ACC112 (cell line): Measurements from ENCODE around the gene TBC1D13.
"Not testable (repeated sequence)": the region's sequence is repeated elsewhere in the genome, so short reads cannot be mapped to it uniquely, and the experiment has no call there.

Experiments
- H2AFZ ChIP-seq: fragments of 200-600 bp; sonication (generic); one replicate; pipeline ENCODE4 v1.6.0; 2017; ENCODE audit warnings: antibody characterized with exemption, low read length; ENCODE audit not compliant: unreplicated experiment
- H3K27ac ChIP-seq: fragments of 200-600 bp; sonication (generic); 2 replicates; pipeline ENCODE4 v1.5.1; 2014; ENCODE audit warnings: low read depth, mild to moderate bottlenecking, antibody characterized with exemption, low read length, moderate library complexity
- H3K27me3 ChIP-seq: fragments of 200-600 bp; sonication (generic); 2 replicates; pipeline ENCODE4 v1.6.1; 2014; ENCODE audit warnings: mild to moderate bottlenecking, antibody characterized with exemption, low read length, moderate library complexity, mixed read lengths; ENCODE audit not compliant: insufficient read depth
- H3K36me3 ChIP-seq: fragments of 200-600 bp; sonication (generic); 2 replicates; pipeline ENCODE4 v1.6.1; 2016; ENCODE audit warnings: mild to moderate bottlenecking, antibody characterized with exemption, low read length, moderate library complexity, mixed read lengths; ENCODE audit not compliant: insufficient read depth
- H3K4me1 ChIP-seq: fragments of 200-600 bp; sonication (generic); one replicate; pipeline ENCODE4 v1.6.1; 2016; ENCODE audit warnings: low read length, mixed read lengths; ENCODE audit not compliant: insufficient read depth, unreplicated experiment, control insufficient read depth
- H3K4me3 ChIP-seq: fragments of 200-600 bp; sonication (generic); 2 replicates; pipeline ENCODE4 v1.5.1; 2014; ENCODE audit warnings: mild to moderate bottlenecking, low read depth, low read length
- H3K79me2 ChIP-seq: fragments of 200-600 bp; sonication (generic); one replicate; pipeline ENCODE4 v1.6.0; 2016; ENCODE audit warnings: low read length; ENCODE audit not compliant: control insufficient read depth, unreplicated experiment, insufficient read depth

The TBC1D13 gene

GRCh38 chr9:128833696-128834095, 46.6 kb downstream of the TBC1D13 start:
- no peaks in the 10 kb centered on the region for H3K27me3 ChIP-seq
- H3K79me2 ChIP-seq: peaks cover 6% of the 10 kb centered on the region
- no peak overlapping the region for H3K27ac ChIP-seq
- H2AFZ ChIP-seq: no peak overlapping the region
- H3K4me1 ChIP-seq: peaks cover 4% of the 10 kb centered on the region
- no peak overlapping the region for H3K4me3 ChIP-seq
- no peaks in the 10 kb centered on the region for H3K36me3 ChIP-seq

GRCh38 chr9:128835246-128836210, 48.5 kb downstream of the TBC1D13 start:
- H3K27me3 ChIP-seq: no peaks in the 10 kb centered on the region
- H3K36me3 ChIP-seq: no peaks in the 10 kb centered on the region
- no peak overlapping the region for H3K4me3 ChIP-seq
- H3K79me2 ChIP-seq: no peaks in the 10 kb centered on the region
- no peak overlapping the region for H2AFZ ChIP-seq
- H3K27ac ChIP-seq: no peak overlapping the region
- H3K4me1 ChIP-seq: peaks cover 2% of the 10 kb centered on the region

GRCh38 chr9:128836509-128837145, 49.6 kb downstream of the TBC1D13 start:
- no peak overlapping the region for H3K4me3 ChIP-seq
- peaks cover 2% of the 10 kb centered on the region for H3K4me1 ChIP-seq
- H3K27ac ChIP-seq: no peak overlapping the region
- no peaks in the 10 kb centered on the region for H3K36me3 ChIP-seq
- H2AFZ ChIP-seq: no peak overlapping the region
- no peaks in the 10 kb centered on the region for H3K79me2 ChIP-seq
- H3K27me3 ChIP-seq: no peaks in the 10 kb centered on the region

- Histone ChIP-seq H3K27me3 (no peaks in the 10 kb centered on the region), H3K79me2 (no peaks in the 10 kb centered on the region), H2AFZ (no peak overlapping the region), H3K4me1 (peaks cover 2% of the 10 kb centered on the region), H3K27ac (no peak overlapping the region), H3K4me3 (no peak overlapping the region), H3K36me3 (no peaks in the 10 kb centered on the region)
Measured at GRCh38 chr9:128838338-128838737, 51.3 kb downstream of the TBC1D13 start.

- Histone ChIP-seq H3K27ac (no peak overlapping the region), H2AFZ (no peak overlapping the region), H3K79me2 (no peaks in the 10 kb centered on the region), H3K27me3 (no peaks in the 10 kb centered on the region), H3K36me3 (no peaks in the 10 kb centered on the region), H3K4me1 (no peaks in the 10 kb centered on the region), H3K4me3 (no peak overlapping the region)
Measured at GRCh38 chr9:128840524-128840923, 53.5 kb downstream of the TBC1D13 start.

GRCh38 chr9:128841694-128842492, 54.8 kb downstream of the TBC1D13 start:
- Histone ChIP-seq H3K27ac (no peak overlapping the region), H3K27me3 (no peaks in the 10 kb centered on the region), H2AFZ (no peak overlapping the region), H3K4me3 (no peak overlapping the region), H3K36me3 (no peaks in the 10 kb centered on the region), H3K79me2 (no peaks in the 10 kb centered on the region), H3K4me1 (no peaks in the 10 kb centered on the region)

- H3K4me1 ChIP-seq, H3K27ac ChIP-seq, H3K27me3 ChIP-seq, H3K4me3 ChIP-seq, H2AFZ ChIP-seq, H3K79me2 ChIP-seq, H3K36me3 ChIP-seq: not testable (repeated sequence)
Measured at GRCh38 chr9:128843171-128843570, 56.1 kb downstream of the TBC1D13 start.

- no peaks in the 10 kb centered on the region for H3K4me1 ChIP-seq
- no peak overlapping the region for H2AFZ ChIP-seq
- H3K27ac ChIP-seq: no peak overlapping the region
Measured at GRCh38 chr9:128845186-128845931, 58.3 kb downstream of the TBC1D13 start.

GRCh38 chr9:128846680-128847030, 59.6 kb downstream of the TBC1D13 start:
- H3K27ac ChIP-seq: no peak overlapping the region

More at GRCh38 chr9:128845186-128845931, 58.3 kb downstream of the TBC1D13 start:
- H3K4me3 ChIP-seq: no peak overlapping the region
- H3K36me3 ChIP-seq: no peaks in the 10 kb centered on the region
- no peaks in the 10 kb centered on the region for H3K27me3 ChIP-seq
- H3K79me2 ChIP-seq: no peaks in the 10 kb centered on the region

GRCh38 chr9:128847803-128848202, 60.8 kb downstream of the TBC1D13 start:
- H3K36me3 ChIP-seq: no peaks in the 10 kb centered on the region
- H3K27ac ChIP-seq: no peak overlapping the region
- no peaks in the 10 kb centered on the region for H3K4me1 ChIP-seq
- no peaks in the 10 kb centered on the region for H3K79me2 ChIP-seq
- H2AFZ ChIP-seq: no peak overlapping the region
- no peaks in the 10 kb centered on the region for H3K27me3 ChIP-seq
- H3K4me3 ChIP-seq: no peak overlapping the region

More at GRCh38 chr9:128846680-128847030, 59.6 kb downstream of the TBC1D13 start:
- Histone ChIP-seq H2AFZ (no peak overlapping the region), H3K4me1 (no peaks in the 10 kb centered on the region), H3K79me2 (no peaks in the 10 kb centered on the region), H3K4me3 (no peak overlapping the region), H3K27me3 (no peaks in the 10 kb centered on the region), H3K36me3 (no peaks in the 10 kb centered on the region)
